Endothelial cell of umbilical vein (primary cell): ENCODE results near the gene DIO3. TPM values are rescaled to one million over a fixed set of nuclear protein-coding genes. Genes with fewer than 3 reads are reported as not detected.

Experiments used
- BruUV-seq: library from RNA; stranded (reverse); fragments of 400-500 nt; replicated peaks from 2 replicates; lab custom pipeline; 2021; lab: Mats Ljungman, UMichigan
- CTCF ChIA-PET: fragments of 300-600, 350-600 bp; sonication (Branson Sonifier 250); formaldehyde crosslinking; loops from one replicate; lab custom pipeline; 2021; ENCODE audit warnings: antibody characterized with exemption, inconsistent platforms; lab: Charles Lee
- POLR2A ChIA-PET: fragments of 300-600, 350-600 bp; sonication (Branson Sonifier 250); formaldehyde crosslinking; loops from one replicate; lab custom pipeline; 2021; ENCODE audit warnings: antibody characterized with exemption, inconsistent platforms; lab: Charles Lee
- DNase-seq: peaks from one replicate; pipeline ENCODE4 v3.0.0-alpha.2; 2011; ENCODE audit warnings: low read depth, low spot score
- FAIRE-seq: peaks from 2 replicates; lab custom pipeline; 2011; peaks lifted over from hg19 to GRCh38; lab: Jason Lieb, UNC
- H2AFZ ChIP-seq: 2 replicates; pipeline ENCODE4 v1.6.0; 2012; ENCODE audit warnings: low read depth, low read length, control low read depth, inconsistent platforms
- H3K27ac ChIP-seq: 2 replicates; pipeline ENCODE4 v1.5.1; 2011; ENCODE audit warnings: low read depth, mild to moderate bottlenecking, control low read depth, low read length, moderate library complexity; ENCODE audit not compliant: insufficient read depth
- H3K27me3 ChIP-seq, 2 experiments: 2 replicates each; pipeline versions ENCODE4 v1.6.0 to v1.6.1; 2011; ENCODE audit warnings: low read length in 2 of 2, mixed read lengths in 1 of 2; ENCODE audit not compliant: control insufficient read depth in 2 of 2, insufficient read depth in 2 of 2
- H3K36me3 ChIP-seq, 2 experiments: 2 replicates in 1 of 2; 3 replicates in 1 of 2; pipeline ENCODE4 v1.5.1; 2011; ENCODE audit warnings: low read length in 2 of 2, mild to moderate bottlenecking in 1 of 2, moderate library complexity in 1 of 2; ENCODE audit not compliant: control insufficient read depth in 2 of 2, insufficient read depth in 2 of 2; ENCODE audit errors: extremely low read depth in 1 of 2
- H3K4me1 ChIP-seq: 3 replicates; pipeline ENCODE4 v1.5.1; 2011; ENCODE audit warnings: mild to moderate bottlenecking, low read length; ENCODE audit not compliant: control insufficient read depth, insufficient read depth; ENCODE audit errors: extremely low read depth
- H3K4me2 ChIP-seq: 2 replicates; pipeline ENCODE4 v1.6.1; 2011; ENCODE audit warnings: low read length, control low read depth, mixed read lengths; ENCODE audit not compliant: insufficient read depth
- H3K4me3 ChIP-seq, 3 experiments: fragments of 200-600 bp in 1 of 3; sonication (generic), shearing (Covaris generic) in 1 of 3; replicated peaks in 1 of 3; 2 replicates each; pipeline ENCODE4 v1.5.1; 2011 to 2016; ENCODE audit warnings: control low read depth in 3 of 3, low read length in 3 of 3, mild to moderate bottlenecking in 2 of 3, inconsistent platforms in 1 of 3, low read depth in 1 of 3, moderate library complexity in 1 of 3; ENCODE audit not compliant: insufficient read depth in 1 of 3
- H3K79me2 ChIP-seq: 2 replicates; pipeline ENCODE4 v1.6.0; 2012; ENCODE audit warnings: low read length, inconsistent platforms; ENCODE audit not compliant: control insufficient read depth, insufficient read depth
- H3K9ac ChIP-seq: replicated peaks from 2 replicates; pipeline ENCODE3; 2011; ENCODE audit warnings: low read length, control low read depth; ENCODE audit not compliant: insufficient read depth; ENCODE audit errors: extremely low read depth
- H3K9me1 ChIP-seq: replicated peaks from 3 replicates; pipeline ENCODE4 v1.6.0; 2011; ENCODE audit warnings: mild to moderate bottlenecking, low read length; ENCODE audit not compliant: control insufficient read depth, insufficient read depth; ENCODE audit errors: extremely low read depth
- H3K9me3 ChIP-seq: replicated peaks from 2 replicates; pipeline ENCODE4 v1.5.1; 2012; ENCODE audit warnings: low read length, inconsistent platforms; ENCODE audit not compliant: control insufficient read depth, insufficient read depth
- H4K20me1 ChIP-seq: replicated peaks from 2 replicates; pipeline ENCODE3; 2011; ENCODE audit warnings: mild to moderate bottlenecking, low read length; ENCODE audit not compliant: control insufficient read depth, insufficient read depth; ENCODE audit errors: extremely low read depth
- CTCF ChIP-seq, 2 donors: IDR thresholded peaks; 1 replicate in 1 of 2; 2 replicates in 1 of 2; pipeline ENCODE4 v1.5.1; 2011; ENCODE audit warnings: low read length in 2 of 2, mild to moderate bottlenecking in 2 of 2, moderate library complexity in 2 of 2, control low read depth in 1 of 2, inconsistent platforms in 1 of 2, low read depth in 1 of 2; ENCODE audit not compliant: insufficient read depth in 1 of 2; ENCODE audit errors: extremely low read depth in 1 of 2
- EZH2 ChIP-seq: IDR thresholded peaks from 2 replicates; pipeline ENCODE4 v1.6.1; 2012; ENCODE audit warnings: borderline replicate concordance, low read depth, mild to moderate bottlenecking, moderate library complexity, low read length, inconsistent platforms; ENCODE audit not compliant: severe bottlenecking
- FOS ChIP-seq: IDR thresholded peaks from 2 replicates; pipeline ENCODE4 v1.6.1; 2011; ENCODE audit warnings: mild to moderate bottlenecking, low read length, moderate library complexity, borderline replicate concordance; ENCODE audit not compliant: insufficient read depth
- GATA2 ChIP-seq: IDR thresholded peaks from 2 replicates; pipeline ENCODE4 v1.7.0; 2011; ENCODE audit warnings: low read depth, mild to moderate bottlenecking, moderate library complexity, mixed read lengths, low read length; ENCODE audit not compliant: insufficient read length, insufficient read depth
- JUN ChIP-seq: IDR thresholded peaks from 2 replicates; pipeline ENCODE4 v1.6.1; 2011; ENCODE audit warnings: borderline replicate concordance, low read depth; ENCODE audit not compliant: insufficient read length, insufficient read depth
- MAX ChIP-seq: IDR thresholded peaks from 2 replicates; pipeline ENCODE4 v1.6.1; 2011; ENCODE audit not compliant: insufficient read depth, insufficient read length
- MYC ChIP-seq: IDR thresholded peaks from one replicate; pipeline ENCODE4 v1.6.1; 2011; ENCODE audit warnings: mild to moderate bottlenecking, low read depth, low read length
- POLR2A ChIP-seq: IDR thresholded peaks from 2 replicates; pipeline ENCODE4 v1.6.1; 2012; ENCODE audit warnings: low read depth, mild to moderate bottlenecking, control low read depth, low read length
- POLR2AphosphoS5 ChIP-seq: IDR thresholded peaks from 2 replicates; pipeline ENCODE4 v1.6.1; 2012; ENCODE audit warnings: low read depth, mild to moderate bottlenecking, control low read depth, low read length, moderate library complexity; ENCODE audit not compliant: insufficient read depth
- dilution Hi-C: fragments of 300-500 bp; cut with MboI; formaldehyde crosslinking; loops from one replicate; pipeline ENCODE4 v1.15.0; 2019; ENCODE audit warnings: low sequenced_read_pairs; ENCODE audit not compliant: extremely low pct_ligation_motif_present
- intact Hi-C: fragments of 100-400 bp; cut with micrococcal nuclease; formaldehyde crosslinking; loops from one replicate; pipeline ENCODE4 v1.10.0; 2022
- polyA plus RNA-seq, 4 experiments: library from polyadenylated mRNA; depleted of rRNA in 3 of 4; stranded (reverse) in 3 of 4; unstranded in 1 of 4; fragments of >200 nt; gene quantifications; 2 replicates each; pipeline versions ENCODE4 v1.2.1 to v1.2.3, GENCODE V29; 2011 to 2012; ENCODE audit warnings: missing spikeins in 1 of 4
- total RNA-seq: library from RNA; stranded (reverse); gene quantifications from 2 replicates; pipeline ENCODE4 v1.2.3, GENCODE V29; 2021

The DIO3 gene
- total and polyA plus RNA-seq, 2 donors (not counting 3 experiments of a cell fraction or from before 2014, with no cell fraction given), result not detected

DNA sequence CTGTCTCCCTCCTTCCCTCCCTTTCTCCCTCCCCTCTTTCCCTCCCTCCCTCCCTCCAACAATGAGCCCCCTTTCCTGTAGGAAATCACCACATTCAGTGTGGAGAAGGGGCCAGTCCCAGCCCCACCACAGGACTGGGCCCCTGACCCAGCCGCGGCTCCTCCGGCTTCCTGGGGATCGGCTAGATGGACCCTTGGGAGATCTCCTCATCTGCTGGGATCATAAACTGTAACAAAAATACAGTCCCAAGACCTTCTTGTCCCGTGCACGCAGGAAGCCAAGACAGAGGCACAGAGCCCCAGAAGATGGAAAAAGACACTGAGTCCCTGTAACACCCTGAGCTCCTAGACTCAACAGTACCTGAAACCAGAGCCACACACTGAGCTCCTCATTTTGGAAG, 23.9 kb downstream of the DIO3 start:
- Histone ChIP-seq H3K27me3 (no peaks in the 10 kb centered on the region), H3K79me2 (no peaks in the 10 kb centered on the region), H2AFZ (no peak overlapping the region), H3K27ac (no peak overlapping the region), H3K9me1 (no peaks in the 10 kb centered on the region), H4K20me1 (no peaks in the 10 kb centered on the region), H3K4me2 (no peak overlapping the region), H3K9me3 (no peaks in the 10 kb centered on the region), H3K4me1 (no peaks in the 10 kb centered on the region), H3K36me3 (no peaks in the 10 kb centered on the region), H3K4me3 (no peak overlapping the region), H3K9ac (no peak overlapping the region)
- ChIA-PET POLR2A (no interaction called here), CTCF (no interaction called here)
- DNase-seq, result no peak
- no peak for TF ChIP-seq GATA2
- TF ChIP-seq MYC, result no peak
- TF ChIP-seq EZH2, result no peak
- TF ChIP-seq CTCF (IDR thresholded peaks at IDR 0.05; ENCODE audit: extremely low read depth in 1 of 2, insufficient read depth in 1 of 2, low read depth in 1 of 2, low read length in 2 of 2), result no peak
- TF ChIP-seq MAX, result no peak
- no peak for TF ChIP-seq POLR2A
- TF ChIP-seq JUN, result no peak
- no peak for TF ChIP-seq POLR2AphosphoS5
- no peak for TF ChIP-seq FOS
- intact Hi-C loops (no loop called here), dilution Hi-C loops (no loop called here)
- no peak for FAIRE-seq
- BruUV-seq, result no TSS peak
